ENCODE measurements around the gene DNAH3.

DNAH3 gene

GRCh38 chr16:21134053-21134452 lies 16.6 kb downstream of the DNAH3 start:
- TF ChIP-seq, protein P1, sequence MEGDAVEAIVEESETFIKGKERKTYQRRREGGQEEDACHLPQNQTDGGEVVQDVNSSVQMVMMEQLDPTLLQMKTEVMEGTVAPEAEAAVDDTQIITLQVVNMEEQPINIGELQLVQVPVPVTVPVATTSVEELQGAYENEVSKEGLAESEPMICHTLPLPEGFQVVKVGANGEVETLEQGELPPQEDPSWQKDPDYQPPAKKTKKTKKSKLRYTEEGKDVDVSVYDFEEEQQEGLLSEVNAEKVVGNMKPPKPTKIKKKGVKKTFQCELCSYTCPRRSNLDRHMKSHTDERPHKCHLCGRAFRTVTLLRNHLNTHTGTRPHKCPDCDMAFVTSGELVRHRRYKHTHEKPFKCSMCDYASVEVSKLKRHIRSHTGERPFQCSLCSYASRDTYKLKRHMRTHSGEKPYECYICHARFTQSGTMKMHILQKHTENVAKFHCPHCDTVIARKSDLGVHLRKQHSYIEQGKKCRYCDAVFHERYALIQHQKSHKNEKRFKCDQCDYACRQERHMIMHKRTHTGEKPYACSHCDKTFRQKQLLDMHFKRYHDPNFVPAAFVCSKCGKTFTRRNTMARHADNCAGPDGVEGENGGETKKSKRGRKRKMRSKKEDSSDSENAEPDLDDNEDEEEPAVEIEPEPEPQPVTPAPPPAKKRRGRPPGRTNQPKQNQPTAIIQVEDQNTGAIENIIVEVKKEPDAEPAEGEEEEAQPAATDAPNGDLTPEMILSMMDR (IDR thresholded peaks at IDR 0.05; ENCODE audit: insufficient read depth, low read length, missing control alignments), result no peak
- no peak for DNase-seq (ENCODE audit: low read depth, low spot score)
- POLR2A ChIA-PET, result no interaction called here
- CTCF ChIA-PET, result no interaction called here
- no peak overlapping the region for H3K4me3 ChIP-seq (ENCODE audit: low read depth, low read length)

DNA sequence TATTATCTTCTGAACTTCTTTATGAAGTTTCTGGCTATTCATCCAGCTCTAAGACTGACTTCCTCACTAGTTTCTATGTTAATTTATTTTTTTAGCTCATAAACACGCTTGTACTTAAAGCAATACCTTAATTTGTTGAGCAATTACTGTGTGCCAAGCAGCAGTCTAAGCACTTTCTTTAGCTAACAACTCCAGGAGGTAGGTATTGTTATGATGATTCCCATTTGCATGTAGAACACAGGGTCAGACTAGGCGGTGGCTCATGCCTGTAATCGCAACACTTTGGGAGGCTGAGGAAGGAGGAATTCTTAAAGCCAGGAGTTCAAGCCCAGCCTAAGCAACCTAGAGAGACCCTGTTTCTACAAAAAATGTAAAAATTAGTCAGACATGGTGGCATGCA lies 19.8 kb downstream of the DNAH3 start:
- TF ChIP-seq, protein P1 (IDR thresholded peaks at IDR 0.05; ENCODE audit: insufficient read depth, low read length, missing control alignments), result no peak
- H3K4me3 ChIP-seq (ENCODE audit: low read depth, low read length), result no peak overlapping the region
- ChIA-PET CTCF (interaction anchor here (0.6 kb wide), 1 partner anchor 18 kb away, joined by 3 read pairs; no protein-coding TSS in a partner anchor), POLR2A (no interaction called here)
- DNase-seq (ENCODE audit: low read depth, low spot score), result no peak

DNA sequence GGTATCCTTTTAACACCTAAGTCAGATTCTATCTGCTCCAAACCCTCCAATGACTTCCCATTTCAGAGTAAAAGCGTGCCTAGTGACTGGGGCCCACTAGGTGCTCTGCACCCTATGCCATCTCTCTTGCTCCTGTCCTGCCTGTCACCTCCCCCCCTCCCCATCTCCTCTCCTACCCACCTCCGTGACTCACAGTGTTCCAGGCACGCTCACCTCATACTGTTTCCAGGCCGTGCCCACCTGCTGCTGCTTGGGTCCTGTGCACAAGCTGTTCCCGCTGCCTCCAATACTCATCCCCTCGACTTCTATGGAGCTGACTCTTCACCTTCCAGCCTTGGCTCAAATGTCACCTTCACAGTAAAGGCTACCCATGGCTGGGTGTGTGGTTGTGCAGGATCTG lies 21.7 kb downstream of the DNAH3 start:
- DNase-seq (ENCODE audit: low read depth, low spot score), result no peak
- ChIA-PET POLR2A (no interaction called here), CTCF (no interaction called here)
- H3K4me3 ChIP-seq (ENCODE audit: low read depth, low read length), result no peak overlapping the region
- TF ChIP-seq, protein P1 (IDR thresholded peaks at IDR 0.05; ENCODE audit: insufficient read depth, low read length, missing control alignments), result no peak

- ChIA-PET CTCF (interaction anchor here (1.2 kb wide), 1 partner anchor 276 kb away, joined by 4 read pairs; no protein-coding TSS in a partner anchor), POLR2A (no interaction called here)
- DNase-seq (ENCODE audit: low read depth, low spot score), result no peak
- H3K4me3 ChIP-seq (ENCODE audit: low read depth, low read length), result no peak overlapping the region
- TF ChIP-seq, protein P1 (IDR thresholded peaks at IDR 0.05; ENCODE audit: insufficient read depth, low read length, missing control alignments), result no peak
Measured at GRCh38 chr16:21126518-21126917, 24.1 kb downstream of the DNAH3 start.

- H3K4me3 ChIP-seq (ENCODE audit: low read depth, low read length), result no peak overlapping the region
- POLR2A ChIA-PET, result no interaction called here
- TF ChIP-seq, protein P1 (IDR thresholded peaks at IDR 0.05; ENCODE audit: insufficient read depth, low read length, missing control alignments), result no peak
- CTCF ChIA-PET, result interaction anchor here (1.2 kb wide), 1 partner anchor 275 kb away, joined by 4 read pairs; no protein-coding TSS in a partner anchor
- no peak for DNase-seq (ENCODE audit: low read depth, low spot score)
Measured at GRCh38 chr16:21125191-21125590, 25.5 kb downstream of the DNAH3 start.

- no peak for DNase-seq (ENCODE audit: low read depth, low spot score)
- TF ChIP-seq, protein P1 (IDR thresholded peaks at IDR 0.05; ENCODE audit: insufficient read depth, low read length, missing control alignments), result no peak
- ChIA-PET POLR2A (no interaction called here), CTCF (interaction anchor here (1.0 to 1.7 kb wide), 2 partner anchors 17 to 23 kb away, joined by 3 read pairs; no protein-coding TSS in a partner anchor)
- H3K4me3 ChIP-seq (ENCODE audit: low read depth, low read length), result no peak overlapping the region
Measured at GRCh38 chr16:21120976-21121520, 29.6 kb downstream of the DNAH3 start.
